Natural killer cell treated with Interleukin-12 subunit alpha and Interleukin-12 subunit beta and Interleukin-15 and Interleukin-18, amount 100 ng/mL, for 72 hours (primary cell): Measurements from ENCODE around the gene ANO1. TPM values are rescaled to one million over a fixed set of nuclear protein-coding genes. Genes with fewer than 3 reads are reported as not detected.

Experiments used
- ATAC-seq, 2 donors: fragments of 150-1000 bp; cut with Tn5 transposase in 1 of 2; sonication (Bioruptor Pico), chemical (Tn5 transposase) in 1 of 2; 2 replicates each; pipeline ENCODE4 v1.10.0; 2021
- DNase-seq: peaks from one replicate; pipeline ENCODE4 v3.0.0; 2022; ENCODE audit warnings: low spot score
- H3K27ac Mint-ChIP-seq, 2 donors: 1 replicate in 1 of 2; 2 replicates in 1 of 2; pipeline ENCODE4 v1.8.0; 2022; ENCODE audit warnings: mixed read lengths in 2 of 2, mild to moderate bottlenecking in 1 of 2, moderate library complexity in 1 of 2
- H3K27me3 Mint-ChIP-seq, 2 donors: 1 replicate in 1 of 2; 2 replicates in 1 of 2; pipeline ENCODE4 v1.8.0; 2022; ENCODE audit warnings: mixed read lengths in 2 of 2
- H3K36me3 Mint-ChIP-seq: one replicate; pipeline ENCODE4 v1.8.0; 2022; ENCODE audit warnings: mixed read lengths
- H3K4me1 Mint-ChIP-seq, 2 donors: 1 replicate in 1 of 2; 2 replicates in 1 of 2; pipeline ENCODE4 v1.8.0; 2022; ENCODE audit warnings: low read depth in 2 of 2, mixed read lengths in 2 of 2, mild to moderate bottlenecking in 1 of 2
- H3K4me3 Mint-ChIP-seq: one replicate; pipeline ENCODE4 v1.8.0; 2022; ENCODE audit warnings: mixed read lengths
- H3K9me3 Mint-ChIP-seq: 2 replicates; pipeline ENCODE4 v1.8.0; 2022; ENCODE audit warnings: mixed read lengths
- total RNA-seq, 2 donors: library from RNA; stranded (reverse); gene quantifications; one replicate each; pipeline ENCODE4 v1.2.3, GENCODE V29; 2022

ANO1 gene
- total RNA-seq, 2 donors from 2014 or later: not detected

DNA sequence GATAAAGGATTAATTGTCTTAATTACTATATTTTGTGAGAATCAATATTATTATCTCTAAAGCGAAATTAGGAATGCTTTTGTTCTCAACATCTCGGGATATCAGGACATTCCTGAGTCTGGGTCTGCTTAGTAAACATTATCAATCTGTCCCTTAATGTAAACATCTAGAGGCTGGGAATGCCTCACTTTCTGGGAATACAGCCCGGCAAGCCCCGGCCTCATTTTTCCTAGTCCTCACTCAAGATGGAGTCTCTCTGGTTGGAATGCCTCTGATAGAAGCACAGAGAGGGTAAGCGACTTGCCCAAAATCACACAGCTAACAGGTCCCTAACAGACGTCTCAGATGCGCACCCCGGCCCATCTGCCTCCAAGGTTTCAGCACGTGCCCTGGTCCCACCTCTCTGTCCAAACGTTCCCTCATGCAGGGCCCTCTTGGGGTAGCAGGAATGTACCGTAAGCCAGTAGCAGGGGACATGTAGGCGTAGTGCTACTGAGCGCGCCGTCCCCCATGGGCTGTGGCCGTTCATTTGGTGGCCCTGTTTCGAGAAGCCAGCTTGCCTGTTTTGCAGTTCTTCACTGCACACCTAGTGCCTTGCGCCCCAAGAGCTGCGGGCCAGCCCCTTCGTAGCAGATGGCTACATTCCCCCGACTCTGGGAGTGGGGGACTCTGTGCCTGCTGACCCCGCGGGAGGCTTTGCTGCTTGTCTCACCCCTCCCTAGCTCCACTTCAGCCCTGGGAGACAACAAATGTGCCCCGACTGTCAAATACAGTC lies 62.8 kb downstream of the ANO1 start:
- DNase-seq (no peak), ATAC-seq (no peak)
- Mint-ChIP-seq H3K27me3 (peaks cover 26 to 36% of the 10 kb centered on the region in 2 donors), H3K4me3 (no peak overlapping the region), H3K36me3 (no peaks in the 10 kb centered on the region), H3K4me1 (no peaks in the 10 kb centered on the region), H3K27ac (no peak overlapping the region), H3K9me3 (no peaks in the 10 kb centered on the region)

DNA sequence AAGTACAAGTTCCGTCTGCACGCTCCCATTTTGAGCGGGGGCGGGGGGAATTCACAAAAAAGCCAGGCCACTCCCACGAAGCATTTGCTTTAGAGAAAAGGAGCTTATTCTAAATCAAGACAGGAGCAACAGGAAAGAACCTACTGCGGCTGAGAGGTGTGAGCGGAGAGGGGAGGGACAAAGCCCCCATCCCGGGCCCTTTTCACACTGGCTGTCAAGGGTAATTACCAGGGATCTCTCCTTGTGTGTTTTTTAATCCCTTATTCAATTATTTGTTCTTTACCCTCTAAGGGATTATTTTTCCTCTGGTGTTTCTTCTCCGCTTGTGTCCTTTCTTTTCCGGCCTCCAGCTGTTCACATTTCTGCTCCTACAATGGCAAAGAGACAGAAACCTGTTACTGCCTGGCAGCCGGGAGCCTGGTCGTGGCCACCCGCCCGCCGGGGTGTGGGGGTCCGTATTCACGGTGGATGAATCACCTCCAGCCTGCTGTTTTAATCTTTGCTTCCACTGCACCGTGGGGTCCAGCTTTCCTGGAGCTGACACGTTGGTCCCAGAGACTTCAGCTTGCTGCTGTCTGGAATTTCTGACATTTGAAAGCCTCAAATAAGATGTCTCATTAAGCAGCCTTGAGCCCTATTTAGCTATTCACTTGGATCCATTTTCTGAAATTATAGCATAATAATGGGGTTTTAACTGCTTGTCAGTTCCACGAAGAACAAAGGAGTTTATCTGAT lies 63.5 kb downstream of the ANO1 start:
- Mint-ChIP-seq H3K4me3 (no peak overlapping the region), H3K4me1 (no peaks in the 10 kb centered on the region), H3K27me3 (peaks cover 30 to 44% of the 10 kb centered on the region in 2 donors), H3K36me3 (no peaks in the 10 kb centered on the region), H3K27ac (no peak overlapping the region), H3K9me3 (no peaks in the 10 kb centered on the region)
- no peak for ATAC-seq
- DNase-seq: no peak

DNA sequence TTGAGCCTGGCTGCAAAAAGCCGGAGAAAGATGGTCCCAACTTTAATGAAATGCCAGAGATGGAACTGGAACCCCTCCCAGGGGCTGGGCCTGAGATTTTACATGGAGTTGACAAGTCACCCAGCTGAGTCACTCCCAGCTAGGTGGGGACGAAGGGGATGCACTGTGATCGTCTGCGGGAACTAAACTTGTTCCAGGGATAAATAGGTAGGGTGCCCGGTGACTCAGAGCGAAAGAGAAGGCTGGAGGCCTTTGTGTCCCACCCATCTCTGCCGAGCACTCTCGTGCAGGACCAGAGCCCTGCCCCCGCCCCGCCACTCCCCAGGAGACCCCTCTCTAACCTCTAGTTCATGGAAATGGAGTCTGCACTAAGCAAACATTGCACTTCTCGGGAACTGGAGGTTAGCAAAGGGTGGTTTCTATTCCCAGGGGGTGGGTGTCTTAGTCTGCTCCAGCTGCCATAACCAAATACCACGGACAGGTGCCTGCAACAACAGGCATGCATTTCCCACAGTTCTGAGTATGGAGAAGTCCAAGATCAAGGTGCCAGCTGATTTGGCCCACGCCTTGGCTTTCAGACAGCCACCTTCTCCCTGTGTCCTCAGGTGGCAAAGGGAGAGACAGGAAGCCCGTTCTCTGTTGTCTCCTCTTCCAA lies 64.2 kb downstream of the ANO1 start:
- Mint-ChIP-seq H3K4me1 (no peaks in the 10 kb centered on the region), H3K9me3 (no peaks in the 10 kb centered on the region), H3K36me3 (no peaks in the 10 kb centered on the region), H3K27ac (no peak overlapping the region), H3K27me3 (peaks cover 32 to 44% of the 10 kb centered on the region in 2 donors), H3K4me3 (no peak overlapping the region)
- DNase-seq (no peak), ATAC-seq (no peak)

DNA sequence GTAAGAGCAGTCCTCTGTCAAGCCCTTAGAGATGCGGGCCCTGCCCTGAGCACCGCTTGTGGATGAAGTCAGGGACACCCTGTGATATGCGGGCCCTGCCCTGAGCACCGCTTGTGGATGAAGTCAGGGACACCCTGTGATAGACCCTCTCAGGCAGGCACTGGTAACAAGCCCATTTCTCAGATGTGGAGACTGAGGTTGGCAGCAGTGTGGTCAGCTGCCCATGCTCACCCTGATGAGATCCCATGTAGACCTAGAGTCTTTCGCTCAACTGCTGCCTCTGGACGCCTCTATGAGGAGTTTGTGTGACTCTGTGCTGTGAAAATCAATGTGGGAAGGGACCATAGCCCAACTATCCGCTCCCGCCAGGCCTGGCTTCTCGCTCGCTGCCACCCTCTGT lies 66.1 kb downstream of the ANO1 start:
- Mint-ChIP-seq H3K27ac (no peak overlapping the region), H3K4me1 (no peaks in the 10 kb centered on the region), H3K9me3 (no peaks in the 10 kb centered on the region), H3K36me3 (no peaks in the 10 kb centered on the region), H3K27me3 (peaks cover 36 to 44% of the 10 kb centered on the region in 2 donors), H3K4me3 (no peak overlapping the region)
- ATAC-seq (no peak), DNase-seq (no peak)

DNA sequence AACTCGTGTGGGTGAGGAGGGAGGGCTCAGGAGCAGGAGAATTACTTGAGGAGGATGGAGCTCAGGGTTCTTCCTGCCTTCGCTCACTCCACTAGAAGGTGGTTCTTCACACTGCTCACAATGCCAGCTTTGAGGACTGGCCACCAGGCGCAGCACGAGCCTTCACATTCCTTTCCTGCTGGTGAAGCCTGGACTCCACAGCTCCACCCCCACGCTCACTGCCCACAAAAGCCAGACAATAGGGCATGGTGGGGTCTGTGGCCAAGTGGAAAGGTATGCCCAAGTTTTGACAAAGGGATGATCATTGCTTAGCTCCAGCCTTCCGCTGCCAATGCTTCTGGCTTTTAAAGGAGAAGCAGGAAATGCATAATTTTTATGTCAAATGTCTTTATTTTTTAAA lies 67.0 kb downstream of the ANO1 start:
- Mint-ChIP-seq H3K27ac (no peak overlapping the region), H3K4me3 (no peak overlapping the region), H3K9me3 (no peaks in the 10 kb centered on the region), H3K4me1 (no peaks in the 10 kb centered on the region), H3K27me3 (peaks cover 34 to 39% of the 10 kb centered on the region in 2 donors), H3K36me3 (no peaks in the 10 kb centered on the region)
- ATAC-seq (no peak), DNase-seq (no peak)

DNA sequence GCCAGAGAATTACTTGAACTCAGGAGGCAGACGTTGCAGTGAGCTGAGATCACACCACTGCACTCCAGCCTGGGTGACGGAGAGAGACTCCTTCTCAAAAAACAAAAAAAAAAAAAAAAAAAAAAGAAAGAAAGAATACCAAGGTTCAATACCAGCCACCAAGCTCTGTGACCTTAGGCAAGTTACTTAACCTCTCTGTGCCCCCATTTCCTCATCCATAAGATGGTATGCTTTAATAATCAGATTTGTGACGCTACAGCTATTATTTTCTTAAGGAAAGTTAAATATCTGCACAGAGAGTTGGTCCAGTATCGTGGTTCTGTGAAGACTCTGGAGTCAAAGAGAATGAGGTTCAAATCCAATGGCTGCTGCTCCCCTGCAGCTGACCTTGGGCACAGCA lies 67.7 kb downstream of the ANO1 start:
- no peak for DNase-seq
- no peak for ATAC-seq
- Mint-ChIP-seq H3K9me3 (no peaks in the 10 kb centered on the region), H3K4me1 (no peaks in the 10 kb centered on the region), H3K4me3 (no peak overlapping the region), H3K27ac (no peak overlapping the region), H3K27me3 (peaks cover 29 to 31% of the 10 kb centered on the region in 2 donors), H3K36me3 (no peaks in the 10 kb centered on the region)

DNA sequence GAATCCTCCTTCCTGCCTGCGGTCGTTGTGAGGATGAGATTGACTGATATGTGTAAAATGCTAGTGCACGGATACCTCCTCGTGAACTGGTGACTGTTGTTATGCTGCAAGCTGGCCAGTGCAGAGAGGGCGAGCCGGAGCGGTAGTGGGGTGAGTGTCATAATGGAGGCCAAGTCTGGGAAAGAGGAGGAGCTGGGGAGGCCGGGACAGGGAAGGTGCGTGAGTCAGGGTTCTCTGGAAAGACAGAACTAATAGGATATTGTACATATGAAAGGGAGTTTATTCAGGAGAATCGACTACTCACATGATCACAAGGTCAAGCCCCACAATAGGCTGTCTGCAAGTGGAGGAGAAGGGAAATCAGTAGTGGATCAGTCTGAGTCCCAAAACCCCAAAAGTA lies 68.2 kb downstream of the ANO1 start:
- no peak for ATAC-seq
- Mint-ChIP-seq H3K36me3 (no peaks in the 10 kb centered on the region), H3K4me3 (no peak overlapping the region), H3K27me3 (peaks cover 27 to 29% of the 10 kb centered on the region in 2 donors), H3K27ac (no peak overlapping the region), H3K4me1 (no peaks in the 10 kb centered on the region), H3K9me3 (no peaks in the 10 kb centered on the region)
- no peak for DNase-seq

DNA sequence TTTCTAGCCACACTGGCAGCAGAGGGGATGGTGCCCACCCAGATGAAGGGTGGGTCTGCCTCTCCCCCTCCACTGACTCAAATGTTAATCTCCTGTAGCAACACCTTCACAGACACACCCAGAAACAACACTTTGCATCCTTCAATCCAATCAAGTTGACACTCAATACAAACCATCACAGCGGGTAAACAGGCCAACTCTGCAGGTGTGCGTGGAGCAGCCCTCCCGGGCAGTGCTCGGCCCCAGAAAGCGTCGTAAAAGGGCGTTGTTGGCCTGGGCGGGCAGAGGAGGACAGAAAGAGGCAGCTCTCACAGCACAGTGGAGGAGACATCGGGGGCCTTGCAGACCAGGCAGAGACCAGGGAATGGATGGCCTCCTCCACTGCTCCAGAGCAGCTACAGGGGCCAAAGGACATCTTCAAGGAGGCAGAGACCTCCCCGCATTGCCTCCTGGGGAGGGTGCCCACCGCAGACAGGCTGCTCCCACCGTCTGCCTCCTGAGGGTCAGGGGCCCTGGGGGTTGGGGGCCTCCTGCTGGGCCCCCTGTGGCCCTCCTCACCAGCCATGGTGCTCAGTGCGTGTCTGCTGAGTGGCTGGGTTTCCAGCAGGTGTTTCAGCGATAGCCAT lies 68.9 kb downstream of the ANO1 start:
- H3K27me3 Mint-ChIP-seq: peaks cover 20 to 26% of the 10 kb centered on the region in 2 donors
- no peaks in the 10 kb centered on the region for H3K4me1 Mint-ChIP-seq
- no peaks in the 10 kb centered on the region for H3K36me3 Mint-ChIP-seq
- no peak overlapping the region for H3K27ac Mint-ChIP-seq
- ATAC-seq (no peak), DNase-seq (no peak)
- no peaks in the 10 kb centered on the region for H3K9me3 Mint-ChIP-seq
- no peak overlapping the region for H3K4me3 Mint-ChIP-seq

DNA sequence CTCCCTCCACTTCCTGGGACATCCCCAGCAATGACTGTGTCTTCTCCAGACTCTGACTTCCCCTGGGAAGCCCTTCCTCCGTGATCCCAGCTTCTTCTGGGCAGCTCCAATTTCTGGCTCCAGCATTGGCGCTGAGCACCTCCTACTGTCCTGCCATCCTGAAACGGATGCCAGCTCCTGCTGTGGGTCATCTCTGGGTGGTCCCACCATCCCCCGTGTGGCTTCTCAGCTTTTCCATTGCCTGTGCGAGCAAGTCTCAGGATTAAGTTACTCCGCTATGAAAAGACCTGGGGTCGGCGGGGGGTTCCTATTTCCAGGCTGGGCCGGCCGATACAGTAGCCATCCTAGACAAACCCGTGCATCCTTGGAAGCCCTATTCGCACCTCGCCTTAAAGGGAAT lies 69.6 kb downstream of the ANO1 start:
- Mint-ChIP-seq H3K36me3 (no peaks in the 10 kb centered on the region), H3K27ac (no peak overlapping the region), H3K4me1 (no peaks in the 10 kb centered on the region), H3K4me3 (no peak overlapping the region), H3K9me3 (no peaks in the 10 kb centered on the region), H3K27me3 (peaks cover 18 to 29% of the 10 kb centered on the region in 2 donors)
- DNase-seq (no peak), ATAC-seq (no peak)

DNA sequence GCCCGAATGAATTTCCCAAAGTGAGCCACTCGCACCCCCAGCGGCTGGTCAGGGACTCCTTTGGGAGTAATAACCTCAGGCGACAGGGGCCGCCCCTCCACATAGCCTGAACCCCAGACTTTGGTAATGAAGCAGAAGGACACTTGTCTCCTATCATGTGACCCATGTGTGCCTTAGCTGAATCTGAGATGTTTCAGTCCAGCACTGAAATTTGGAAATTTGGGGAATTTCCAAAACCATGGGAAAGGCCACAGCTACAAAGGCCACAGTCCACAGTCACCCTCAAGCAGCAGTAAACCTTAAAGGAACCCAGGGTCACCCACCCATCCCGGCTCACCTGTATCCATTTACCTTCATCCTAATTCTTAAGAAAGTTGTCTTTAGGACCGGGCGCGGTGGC lies 73.6 kb downstream of the ANO1 start:
- Mint-ChIP-seq H3K36me3 (no peaks in the 10 kb centered on the region), H3K4me1 (no peaks in the 10 kb centered on the region), H3K9me3 (no peaks in the 10 kb centered on the region), H3K27me3 (peaks cover 0 to 12% of the 10 kb centered on the region in 2 donors), H3K4me3 (no peak overlapping the region), H3K27ac (no peak overlapping the region)
- ATAC-seq (no peak), DNase-seq (no peak)

DNA sequence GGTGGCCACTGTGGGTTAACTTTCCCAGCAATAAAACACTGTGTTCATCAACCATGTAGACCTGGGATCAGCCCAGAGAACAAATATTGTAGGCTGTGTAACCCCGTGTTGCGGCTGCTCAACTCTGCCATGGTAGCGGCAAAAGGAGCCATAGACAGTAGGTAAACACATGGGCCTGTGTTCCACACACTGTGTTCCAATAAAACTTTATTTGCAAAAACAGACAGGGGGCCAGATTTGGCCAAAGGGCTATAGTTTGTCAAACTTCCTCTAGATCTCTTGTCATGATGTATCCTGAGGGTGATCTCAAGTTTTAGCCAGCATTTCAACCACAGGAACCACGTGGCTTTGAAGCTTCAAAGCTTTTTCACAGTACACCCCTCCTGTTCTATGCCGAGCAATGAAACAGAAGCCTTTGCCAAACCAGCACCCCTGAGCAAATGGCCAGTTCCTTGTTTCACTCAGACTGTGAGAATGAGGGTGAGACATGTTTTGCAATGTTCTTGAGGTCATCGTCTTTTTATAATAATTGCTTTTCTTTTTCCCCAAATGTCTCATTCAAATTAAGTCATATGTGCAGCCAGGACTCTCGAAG lies 75.1 kb downstream of the ANO1 start:
- H3K27me3 Mint-ChIP-seq: peaks cover 0 to 6% of the 10 kb centered on the region in 2 donors
- H3K27ac Mint-ChIP-seq: no peak overlapping the region
- no peaks in the 10 kb centered on the region for H3K36me3 Mint-ChIP-seq
- ATAC-seq (no peak), DNase-seq (no peak)
- no peaks in the 10 kb centered on the region for H3K4me1 Mint-ChIP-seq
- no peak overlapping the region for H3K4me3 Mint-ChIP-seq
- no peaks in the 10 kb centered on the region for H3K9me3 Mint-ChIP-seq

DNA sequence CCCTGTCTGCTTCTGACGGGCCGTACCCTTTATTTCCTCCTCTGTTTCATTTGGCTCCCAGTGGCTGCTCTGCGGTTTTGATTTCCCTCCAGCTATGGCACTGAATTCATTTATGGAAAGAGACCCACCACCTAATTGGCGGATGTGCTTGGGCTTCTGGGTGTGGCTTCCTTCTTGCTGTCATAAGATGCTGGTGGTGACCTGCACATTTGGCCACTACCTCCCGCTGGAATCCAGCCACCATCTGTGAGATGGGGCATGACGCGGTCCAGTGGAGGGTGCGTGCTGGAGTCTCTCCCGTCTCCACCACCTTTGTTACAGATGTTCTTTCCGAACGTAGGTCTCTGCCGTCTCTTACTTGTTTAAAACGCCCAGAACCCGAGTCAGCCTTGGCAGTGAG lies 77.3 kb downstream of the ANO1 start:
- Mint-ChIP-seq H3K4me3 (no peak overlapping the region), H3K36me3 (no peaks in the 10 kb centered on the region)
- DNase-seq: no peak

DNA sequence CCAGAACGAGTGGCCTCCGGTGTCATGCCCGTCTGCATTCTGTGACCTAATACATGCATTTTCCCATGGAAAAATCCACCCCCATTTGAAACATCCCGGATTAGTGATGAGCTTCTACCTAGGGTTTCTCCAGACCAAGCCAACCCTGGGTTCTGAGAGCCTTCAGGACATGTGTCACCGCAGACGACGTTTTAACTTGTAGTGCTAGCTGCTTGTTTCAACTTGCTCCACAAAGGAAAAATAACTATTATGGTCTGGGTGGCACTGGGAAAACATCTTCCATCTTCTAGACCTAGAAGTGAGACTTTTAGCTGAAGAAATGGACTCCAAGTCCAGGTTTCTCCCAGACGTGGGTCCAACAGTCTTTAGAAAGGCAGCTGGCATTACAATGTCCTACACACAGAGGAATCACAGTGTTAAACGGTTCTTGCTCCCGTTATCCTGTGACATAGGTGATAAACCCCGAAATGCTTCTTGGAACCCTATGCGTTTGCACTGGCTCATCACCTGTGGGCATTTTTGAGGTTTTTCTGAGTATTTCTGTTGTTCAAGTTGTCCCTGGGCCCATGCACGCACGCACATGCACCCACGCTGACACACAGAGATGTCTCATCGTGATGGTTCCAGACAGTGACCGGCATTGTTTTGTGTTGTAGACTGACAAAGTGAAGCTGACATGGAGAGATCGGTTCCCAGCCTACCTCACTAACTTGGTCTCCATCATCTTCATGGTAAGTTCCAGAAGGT lies 78.3 kb downstream of the ANO1 start:
- Mint-ChIP-seq H3K27ac (no peak overlapping the region), H3K4me1 (no peaks in the 10 kb centered on the region), H3K36me3 (no peaks in the 10 kb centered on the region), H3K4me3 (no peak overlapping the region), H3K9me3 (no peaks in the 10 kb centered on the region), H3K27me3 (peaks cover 0 to 3% of the 10 kb centered on the region in 2 donors)
- ATAC-seq (no peak), DNase-seq (no peak)

More for the DNA sequence above, 77.3 kb downstream of the ANO1 start:
- no peak for ATAC-seq
- peaks cover 0 to 5% of the 10 kb centered on the region in 2 donors for H3K27me3 Mint-ChIP-seq
- no peaks in the 10 kb centered on the region for H3K9me3 Mint-ChIP-seq
- H3K27ac Mint-ChIP-seq: no peak overlapping the region
- no peaks in the 10 kb centered on the region for H3K4me1 Mint-ChIP-seq
